ENCODE data around the gene MICAL2. TPM values are rescaled to one million over a fixed set of nuclear protein-coding genes. Genes with fewer than 3 reads are reported as not detected.

MICAL2 gene
- total RNA-seq, 2 donors from 2014 or later = 19.9 to 39.6 TPM

DNA sequence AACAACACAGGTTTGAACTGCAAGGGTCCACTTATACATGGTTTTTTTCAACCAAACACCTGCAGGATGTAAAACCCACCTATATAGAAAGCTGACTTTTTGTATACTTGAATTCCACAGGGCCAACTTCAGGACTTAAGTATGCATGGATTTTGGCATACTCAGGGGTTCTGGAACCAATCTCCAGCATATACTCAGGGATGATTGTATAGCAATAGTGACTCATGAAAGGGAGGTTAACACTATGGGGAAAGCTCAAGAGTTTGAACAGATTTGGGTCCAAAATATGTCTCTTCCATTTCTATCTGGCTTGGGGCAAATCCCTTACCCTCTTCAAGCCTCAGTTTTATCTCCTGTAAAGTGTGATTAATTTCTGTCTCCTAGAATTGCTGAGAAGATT lies 94.9 kb downstream of the MICAL2 start:
- ATAC-seq (peak in 1 of 2 donors; percentile 45), DNase-seq (ENCODE audit: low spot score) (no peak)
- H3K27ac Mint-ChIP-seq = no peak overlapping the region
- H3K4me1 Mint-ChIP-seq (ENCODE audit: low read depth in 2 of 2) = peaks cover 14 to 21% of the 10 kb centered on the region in 2 donors
- peaks cover 5% of the 10 kb centered on the region for H3K36me3 Mint-ChIP-seq
- no peaks in the 10 kb centered on the region for H3K27me3 Mint-ChIP-seq
- no peak overlapping the region for H3K4me3 Mint-ChIP-seq
- H3K9me3 Mint-ChIP-seq = no peaks in the 10 kb centered on the region

DNA sequence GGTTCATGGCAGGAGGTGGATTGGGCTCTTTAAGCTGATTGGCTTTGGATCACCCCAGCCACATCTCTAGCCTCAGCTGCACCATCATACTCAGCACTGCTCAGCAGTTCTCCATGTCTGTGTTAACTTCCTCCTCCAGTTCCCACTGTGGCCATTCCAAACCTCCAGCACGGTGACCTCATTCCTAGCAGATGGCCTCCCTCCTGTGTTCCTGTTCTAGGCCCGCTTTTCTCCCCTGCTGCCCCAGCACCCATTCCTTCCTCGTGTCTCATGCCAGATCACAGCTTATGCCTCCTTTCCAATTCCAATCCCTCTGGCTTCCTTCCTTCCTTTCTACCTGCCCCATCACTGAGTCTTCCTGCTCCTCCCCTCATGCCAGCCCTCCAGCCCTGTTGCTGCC lies 96.1 kb downstream of the MICAL2 start:
- Mint-ChIP-seq H3K4me3 (no peak overlapping the region), H3K9me3 (no peaks in the 10 kb centered on the region), H3K27me3 (no peaks in the 10 kb centered on the region), H3K27ac (peak overlapping the region; percentile 56 to 57), H3K4me1 (ENCODE audit: low read depth in 2 of 2) (peaks cover 16 to 21% of the 10 kb centered on the region in 2 donors), H3K36me3 (peaks cover 5% of the 10 kb centered on the region)
- no peak for ATAC-seq
- no peak for DNase-seq (ENCODE audit: low spot score)

DNA sequence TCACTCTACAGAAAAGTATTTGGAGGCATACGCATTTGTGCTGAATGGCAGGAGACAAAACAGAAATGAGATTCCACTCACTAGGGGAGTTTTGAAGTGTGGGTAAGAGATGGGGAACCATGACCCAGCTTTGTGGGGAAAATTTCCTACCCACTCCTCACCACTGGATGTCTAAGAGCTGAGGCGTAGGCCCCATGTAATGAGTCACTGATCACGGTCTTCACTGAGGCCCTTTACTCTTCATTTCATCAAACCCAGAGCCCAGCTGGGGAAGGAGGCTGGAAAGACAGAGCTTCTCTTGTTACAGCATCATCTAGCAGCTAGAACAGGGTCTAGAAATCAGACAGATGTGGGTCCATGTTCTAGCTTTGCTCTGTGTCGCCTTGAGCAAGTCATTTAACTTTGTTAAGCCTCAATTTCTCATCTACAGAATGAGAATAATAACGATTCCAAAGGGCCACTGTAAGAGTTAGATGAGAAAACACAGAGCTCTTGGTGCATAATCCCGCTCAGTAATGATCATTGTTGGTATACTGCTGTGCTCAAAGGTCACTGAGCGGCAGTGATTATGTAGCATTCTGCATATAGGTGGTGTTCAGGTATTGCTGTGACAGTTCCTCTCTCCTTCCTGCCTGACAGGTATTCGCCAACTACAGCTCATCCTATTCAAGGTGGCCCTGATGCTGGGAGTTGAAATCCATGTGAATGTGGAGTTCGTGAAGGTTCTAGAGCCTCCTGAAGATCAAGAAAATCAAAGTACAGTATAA lies 97.2 kb downstream of the MICAL2 start:
- H3K27ac Mint-ChIP-seq = peak overlapping the region; percentile 56 to 57
- no peak overlapping the region for H3K4me3 Mint-ChIP-seq
- H3K36me3 Mint-ChIP-seq = peaks cover 5% of the 10 kb centered on the region
- peak in 1 of 2 donors; percentile 70 for ATAC-seq
- DNase-seq (ENCODE audit: low spot score) = no peak
- H3K27me3 Mint-ChIP-seq = no peaks in the 10 kb centered on the region
- peaks cover 16 to 21% of the 10 kb centered on the region in 2 donors for H3K4me1 Mint-ChIP-seq (ENCODE audit: low read depth in 2 of 2)
- H3K9me3 Mint-ChIP-seq = no peaks in the 10 kb centered on the region

DNA sequence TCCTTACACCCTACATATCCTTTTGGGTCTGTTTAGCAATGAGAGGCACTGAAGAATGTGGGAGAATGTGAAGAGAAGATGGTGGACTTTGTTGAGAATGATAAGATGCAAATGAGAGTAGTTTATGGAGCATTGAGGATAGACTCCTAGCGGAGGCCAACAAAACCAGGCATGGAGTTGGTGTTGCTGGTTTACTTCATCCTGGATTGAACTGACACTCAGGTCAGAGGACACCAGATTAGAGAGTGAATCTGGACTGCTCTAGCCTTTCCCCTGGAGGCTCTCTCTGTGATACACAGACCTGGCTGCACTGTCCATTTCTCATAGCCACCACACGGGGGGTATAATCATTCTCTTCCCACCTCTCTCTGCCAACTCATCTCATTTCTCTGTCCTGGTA lies 98.7 kb downstream of the MICAL2 start:
- no peaks in the 10 kb centered on the region for H3K9me3 Mint-ChIP-seq
- peak overlapping the region in 1 of 2 donors; percentile 49 for H3K27ac Mint-ChIP-seq
- H3K27me3 Mint-ChIP-seq = no peaks in the 10 kb centered on the region
- H3K36me3 Mint-ChIP-seq = no peaks in the 10 kb centered on the region
- ATAC-seq (no peak), DNase-seq (ENCODE audit: low spot score) (no peak)
- peaks cover 12 to 16% of the 10 kb centered on the region in 2 donors for H3K4me1 Mint-ChIP-seq (ENCODE audit: low read depth in 2 of 2)
- H3K4me3 Mint-ChIP-seq = no peak overlapping the region

DNA sequence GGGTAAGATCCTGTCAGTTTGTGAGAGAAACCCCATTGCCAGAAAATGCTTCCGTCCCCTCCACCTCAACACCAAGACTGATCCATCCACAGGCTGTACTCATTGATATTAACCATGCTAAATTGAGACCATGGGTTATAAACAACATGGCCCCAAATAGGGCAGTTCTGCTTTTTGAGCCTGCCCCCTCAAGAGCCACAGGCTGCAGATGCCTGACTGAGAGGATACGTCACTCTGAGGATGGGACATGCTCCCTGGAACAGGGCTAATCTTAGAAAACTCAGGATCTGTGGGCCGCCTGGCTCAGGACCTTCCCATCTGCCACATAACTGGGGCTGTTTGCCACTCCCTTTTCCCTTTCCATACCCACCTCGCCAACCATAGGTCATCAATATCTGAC lies 99.8 kb downstream of the MICAL2 start:
- Mint-ChIP-seq H3K27ac (no peak overlapping the region), H3K27me3 (no peaks in the 10 kb centered on the region), H3K4me1 (ENCODE audit: low read depth in 2 of 2) (peaks cover 20 to 22% of the 10 kb centered on the region in 2 donors), H3K9me3 (no peaks in the 10 kb centered on the region), H3K36me3 (no peaks in the 10 kb centered on the region), H3K4me3 (no peak overlapping the region)
- ATAC-seq (no peak), DNase-seq (ENCODE audit: low spot score) (no peak)

DNA sequence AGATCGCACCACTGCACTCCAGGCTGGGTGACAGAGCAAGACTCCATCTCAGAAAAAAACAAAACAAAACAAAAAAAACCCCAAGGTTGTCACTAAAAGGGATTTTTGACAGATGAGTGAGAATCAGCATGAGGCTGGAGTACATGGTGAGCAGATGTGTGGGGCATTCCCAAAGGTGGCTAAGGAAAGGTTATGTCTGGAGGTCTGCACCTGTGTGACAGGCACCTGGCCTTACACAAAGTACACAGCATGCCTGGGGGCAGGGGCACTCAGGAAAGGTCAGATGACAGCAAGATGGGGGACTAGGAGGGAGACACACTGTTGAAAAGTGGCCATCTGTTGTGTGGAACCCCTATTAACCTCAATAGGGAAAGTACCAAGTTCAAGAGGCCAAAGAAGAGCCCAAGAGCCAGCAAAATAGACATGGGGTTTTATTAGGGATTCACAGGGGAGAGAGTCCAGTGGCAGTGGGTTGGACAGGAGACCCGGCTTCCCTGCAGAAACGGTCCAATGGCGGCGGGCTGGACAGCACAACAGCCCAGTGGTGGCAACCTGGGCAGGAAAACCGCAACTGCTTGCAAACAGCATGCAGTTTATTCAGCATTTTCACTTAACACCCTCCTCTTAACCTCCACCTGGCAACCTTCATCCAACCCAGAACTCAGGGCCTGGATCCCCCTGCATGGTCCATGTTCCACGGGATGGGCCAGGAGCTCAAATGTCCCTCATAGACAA lies 101.1 kb downstream of the MICAL2 start:
- ATAC-seq (no peak), DNase-seq (ENCODE audit: low spot score) (no peak)
- Mint-ChIP-seq H3K4me3 (no peak overlapping the region), H3K9me3 (no peaks in the 10 kb centered on the region), H3K36me3 (no peaks in the 10 kb centered on the region), H3K27ac (no peak overlapping the region), H3K27me3 (no peaks in the 10 kb centered on the region), H3K4me1 (ENCODE audit: low read depth in 2 of 2) (peaks cover 30 to 35% of the 10 kb centered on the region in 2 donors)

DNA sequence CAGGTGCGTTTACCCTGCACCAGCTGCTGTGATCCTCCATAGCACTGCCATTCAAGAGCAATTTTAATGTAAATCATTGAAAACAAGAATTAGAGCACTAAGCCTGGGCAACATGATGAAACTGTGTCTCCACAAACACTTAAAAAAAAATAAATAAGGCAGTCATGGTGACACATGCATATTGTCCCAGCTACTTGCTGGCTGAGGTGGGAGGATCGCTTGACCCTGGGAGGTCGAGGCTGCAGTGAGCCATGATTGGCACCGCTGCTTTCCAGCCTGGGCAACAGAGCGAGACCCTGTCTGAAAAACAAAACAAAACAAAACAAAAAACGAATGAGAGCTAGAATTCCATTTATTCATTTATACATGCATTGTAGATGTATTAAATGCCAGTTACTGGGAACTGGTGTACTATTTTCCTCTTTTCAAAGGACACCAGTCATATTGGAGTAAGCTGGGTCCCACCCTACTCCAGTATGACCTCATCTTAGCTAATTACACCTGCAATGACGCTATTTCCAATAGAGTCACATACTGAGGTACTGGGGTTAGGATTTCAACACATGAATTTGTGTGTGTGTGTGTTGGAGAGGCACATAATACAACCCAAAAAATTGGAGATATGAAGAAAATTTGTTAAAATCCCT lies 101.9 kb downstream of the MICAL2 start:
- DNase-seq (ENCODE audit: low spot score) = no peak
- ATAC-seq = no peak
- no peak overlapping the region for H3K4me3 Mint-ChIP-seq
- no peak overlapping the region for H3K27ac Mint-ChIP-seq
- peaks cover 24 to 38% of the 10 kb centered on the region in 2 donors for H3K4me1 Mint-ChIP-seq (ENCODE audit: low read depth in 2 of 2)
- no peaks in the 10 kb centered on the region for H3K9me3 Mint-ChIP-seq
- no peaks in the 10 kb centered on the region for H3K27me3 Mint-ChIP-seq
- H3K36me3 Mint-ChIP-seq = no peaks in the 10 kb centered on the region

DNA sequence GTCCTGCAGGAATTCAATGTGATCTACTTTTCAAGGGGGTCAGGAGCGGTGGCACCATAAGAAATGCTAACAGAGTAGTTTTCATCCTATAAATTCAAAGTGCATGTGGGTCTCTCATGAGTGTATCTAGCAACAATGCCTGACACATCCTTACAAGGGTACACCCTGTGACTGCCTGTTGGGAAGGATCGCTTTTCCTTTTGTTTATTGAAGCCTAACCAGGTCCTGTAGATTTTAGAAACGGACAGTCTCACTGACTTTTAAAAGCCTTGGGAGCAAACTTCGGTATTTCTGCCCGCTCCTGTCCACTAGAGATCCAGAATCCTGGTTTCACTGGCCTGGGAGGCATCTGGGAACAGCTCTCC lies 102.4 kb downstream of the MICAL2 start:
- Mint-ChIP-seq H3K27me3 (no peaks in the 10 kb centered on the region), H3K4me1 (ENCODE audit: low read depth in 2 of 2) (peaks cover 24 to 38% of the 10 kb centered on the region in 2 donors), H3K9me3 (no peaks in the 10 kb centered on the region), H3K27ac (no peak overlapping the region), H3K4me3 (no peak overlapping the region), H3K36me3 (no peaks in the 10 kb centered on the region)
- ATAC-seq (no peak), DNase-seq (ENCODE audit: low spot score) (no peak)

DNA sequence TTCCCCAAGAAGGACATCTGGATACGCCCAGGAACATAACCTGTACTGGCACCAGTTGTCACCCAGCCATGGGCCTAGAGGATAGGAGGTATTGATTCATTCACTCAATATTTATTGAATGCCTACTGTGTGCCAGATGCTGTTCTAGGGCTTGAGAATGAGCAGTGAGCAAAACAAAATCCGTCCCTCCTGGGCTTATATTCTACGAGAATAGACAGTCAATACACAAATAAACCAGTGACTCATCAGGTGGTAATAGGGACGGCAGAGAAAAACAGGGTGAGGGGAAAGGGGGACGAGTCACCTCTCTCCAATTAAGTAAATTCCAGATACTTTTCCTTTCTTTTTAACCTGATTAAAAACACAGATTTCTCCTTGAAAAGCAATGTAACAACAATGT lies 103.5 kb downstream of the MICAL2 start:
- peak overlapping the region in 1 of 2 donors; percentile 77 for H3K27ac Mint-ChIP-seq

DNA sequence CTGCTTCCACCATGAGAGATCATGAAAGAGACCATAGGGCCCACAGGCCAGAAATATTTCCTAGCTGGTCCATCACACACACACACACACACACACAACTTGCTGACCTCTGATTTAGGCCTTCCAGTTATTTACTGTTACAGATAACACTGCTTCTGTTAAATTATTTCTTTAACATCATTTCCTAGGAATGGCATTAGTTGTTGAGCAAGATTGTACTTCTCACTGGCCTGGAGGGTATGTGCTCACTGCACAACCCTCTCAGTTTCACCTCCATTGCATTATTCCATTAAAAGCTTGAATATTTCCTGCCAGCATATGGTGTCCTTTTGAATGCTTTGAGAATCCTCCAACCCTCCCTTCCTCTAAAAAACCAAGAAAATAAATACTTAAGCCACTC lies 104.4 kb downstream of the MICAL2 start:
- Mint-ChIP-seq H3K36me3 (peaks cover 6% of the 10 kb centered on the region), H3K4me3 (peak overlapping the region; percentile 70), H3K27ac (peak overlapping the region; percentile 73 to 77), H3K4me1 (ENCODE audit: low read depth in 2 of 2) (peaks cover 32 to 43% of the 10 kb centered on the region in 2 donors), H3K27me3 (peaks cover 4 to 6% of the 10 kb centered on the region in 2 donors), H3K9me3 (no peaks in the 10 kb centered on the region)
- DNase-seq (ENCODE audit: low spot score) (no peak), ATAC-seq (peak in 1 of 2 donors; percentile 64)

More for the DNA sequence above, 103.5 kb downstream of the MICAL2 start:
- DNase-seq (ENCODE audit: low spot score) = no peak
- no peak overlapping the region for H3K4me3 Mint-ChIP-seq
- ATAC-seq = no peak
- peaks cover 4 to 6% of the 10 kb centered on the region in 2 donors for H3K27me3 Mint-ChIP-seq
- peaks cover 6% of the 10 kb centered on the region for H3K36me3 Mint-ChIP-seq
- no peaks in the 10 kb centered on the region for H3K9me3 Mint-ChIP-seq
- peaks cover 32 to 45% of the 10 kb centered on the region in 2 donors for H3K4me1 Mint-ChIP-seq (ENCODE audit: low read depth in 2 of 2)

DNA sequence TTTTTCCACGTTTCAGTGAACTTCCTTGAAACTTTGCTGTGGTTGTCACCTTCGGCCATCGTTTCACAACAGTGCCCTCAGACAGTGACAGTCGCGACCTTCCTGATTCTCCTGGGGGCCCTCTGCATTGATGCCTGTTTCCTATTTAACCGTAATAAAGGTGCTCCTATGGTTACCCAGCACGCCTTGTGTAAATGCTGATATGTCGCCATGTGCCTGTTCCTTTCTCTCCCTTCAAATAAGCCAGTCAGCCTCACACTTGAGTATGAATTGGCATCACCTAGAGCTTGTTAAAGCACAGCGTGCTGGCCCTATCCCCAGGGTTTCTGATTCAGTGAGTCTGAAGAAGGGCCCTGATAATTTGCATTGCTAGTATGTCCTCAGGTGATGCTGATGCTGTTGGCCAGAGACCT lies 104.8 kb downstream of the MICAL2 start:
- H3K9me3 Mint-ChIP-seq = no peaks in the 10 kb centered on the region
- peak; percentile 73 for DNase-seq (ENCODE audit: low spot score)
- peaks cover 32 to 43% of the 10 kb centered on the region in 2 donors for H3K4me1 Mint-ChIP-seq (ENCODE audit: low read depth in 2 of 2)
- peaks cover 4 to 6% of the 10 kb centered on the region in 2 donors for H3K27me3 Mint-ChIP-seq
- H3K36me3 Mint-ChIP-seq = peaks cover 6% of the 10 kb centered on the region
- H3K27ac Mint-ChIP-seq = peak overlapping the region; percentile 73 to 77
- H3K4me3 Mint-ChIP-seq = peak overlapping the region; percentile 70
- peak; percentile 69 to 86 for ATAC-seq

DNA sequence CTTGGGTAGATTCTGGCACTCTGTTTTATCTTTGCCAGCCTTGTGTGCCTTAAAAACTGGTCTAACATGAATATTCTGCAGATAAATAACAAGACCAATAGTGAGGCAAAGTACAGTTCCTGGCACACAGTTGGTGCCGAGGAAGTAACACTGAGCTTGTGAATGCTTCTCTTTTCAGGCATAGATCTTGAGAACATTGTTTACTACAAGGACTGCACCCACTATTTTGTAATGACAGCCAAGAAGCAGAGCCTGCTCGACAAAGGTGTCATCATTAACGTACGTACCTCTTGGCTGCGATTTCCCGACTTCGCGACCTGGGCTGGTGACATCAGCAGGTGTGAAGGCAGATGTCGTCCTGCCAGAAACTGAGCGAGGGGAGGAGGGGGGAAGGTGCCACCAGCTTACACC lies 105.7 kb downstream of the MICAL2 start:
- Mint-ChIP-seq H3K9me3 (no peaks in the 10 kb centered on the region), H3K27me3 (peaks cover 4 to 6% of the 10 kb centered on the region in 2 donors), H3K4me1 (ENCODE audit: low read depth in 2 of 2) (peaks cover 35 to 45% of the 10 kb centered on the region in 2 donors), H3K4me3 (peak overlapping the region; percentile 70), H3K27ac (peak overlapping the region; percentile 73 to 77), H3K36me3 (peaks cover 6% of the 10 kb centered on the region)
- DNase-seq (ENCODE audit: low spot score) (no peak), ATAC-seq (peak; percentile 56 to 66)

DNA sequence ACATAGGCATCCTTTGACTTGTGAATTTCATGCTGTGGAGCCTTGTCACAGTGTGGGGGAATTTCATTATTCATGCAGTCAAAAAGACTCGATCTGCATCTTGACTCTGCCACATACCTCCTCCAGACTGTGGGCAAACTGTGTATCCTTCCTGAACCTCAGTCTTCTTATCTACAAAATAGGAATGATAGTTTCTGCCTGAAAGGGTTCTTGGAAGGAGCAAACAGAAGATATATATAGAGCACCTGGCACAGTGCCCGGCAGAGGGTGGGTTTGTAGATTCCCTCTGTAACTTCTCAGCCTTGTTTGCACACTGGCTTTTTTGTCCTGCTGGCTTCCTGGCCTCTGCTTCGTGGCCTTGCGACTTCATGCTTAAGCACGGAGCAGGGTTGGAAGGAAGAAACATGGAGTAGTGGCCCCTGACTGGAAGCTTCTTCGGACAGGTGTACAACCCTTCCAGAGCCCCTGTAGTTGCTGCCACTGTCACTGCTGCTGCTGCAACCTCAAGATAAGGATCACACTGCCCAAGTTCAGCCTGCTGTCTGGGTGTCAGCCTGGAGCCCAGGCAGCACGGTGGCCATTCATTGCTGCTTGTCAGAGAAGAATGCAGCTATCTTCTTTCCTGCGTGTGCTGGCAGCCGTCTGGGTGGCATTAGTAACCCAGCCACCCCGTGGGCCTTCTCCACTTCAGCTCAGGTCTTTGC lies 106.4 kb downstream of the MICAL2 start:
- Mint-ChIP-seq H3K9me3 (no peaks in the 10 kb centered on the region), H3K27ac (peak overlapping the region in 1 of 2 donors; percentile 77), H3K4me1 (ENCODE audit: low read depth in 2 of 2) (peaks cover 41 to 51% of the 10 kb centered on the region in 2 donors), H3K4me3 (peak overlapping the region; percentile 70), H3K36me3 (peaks cover 10% of the 10 kb centered on the region), H3K27me3 (peaks cover 6% of the 10 kb centered on the region in 2 donors)
- ATAC-seq (no peak), DNase-seq (ENCODE audit: low spot score) (no peak)

Data from natural killer cell treated with Interleukin-12 subunit alpha and Interleukin-12 subunit beta and Interleukin-15 and Interleukin-18, amount 100 ng/mL, for 72 hours (primary cell).